Peyer's patch (tissue), 4 donors: ENCODE data around the gene ZNF414. TPM values are rescaled to one million over a fixed set of nuclear protein-coding genes. Genes with fewer than 3 reads are reported as not detected.

Source experiments
- DNase-seq, 3 donors: peaks; one replicate each; pipeline ENCODE4 v3.0.0-alpha.2; 2017 to 2019
- H3K27ac ChIP-seq, 4 donors: fragments of 200-600 bp; sonication (generic); one replicate each; pipeline ENCODE4 v1.5.1; 2016 to 2019
- H3K27me3 ChIP-seq, 2 donors: fragments of 200-600 bp; sonication (generic); one replicate each; pipeline ENCODE4 v1.5.1; 2019
- H3K36me3 ChIP-seq, 3 donors: fragments of 200-600 bp; sonication (generic); one replicate each; pipeline ENCODE4 v1.5.1; 2016 to 2019
- H3K4me1 ChIP-seq, 4 donors: fragments of 200-600 bp; sonication (generic); one replicate each; pipeline ENCODE4 v1.5.1; 2016 to 2019
- H3K4me3 ChIP-seq, 4 donors: fragments of 200-600 bp; sonication (generic); 1 replicate in 3 of 4; 2 replicates in 1 of 4; pipeline ENCODE4 v1.5.1; 2016 to 2019; ENCODE audit warnings: mild to moderate bottlenecking in 1 of 4
- H3K9me3 ChIP-seq, 4 donors: fragments of 200-600 bp; sonication (generic); one replicate each; pipeline ENCODE4 v1.5.1; 2016 to 2019; ENCODE audit warnings: mild to moderate bottlenecking in 1 of 4
- CTCF ChIP-seq, 6 experiments: fragments of 450-650 bp in 4 of 6; fragments of 200-600 bp in 2 of 6; sonication (generic) in 1 of 6; IDR thresholded peaks; one replicate each; pipeline ENCODE4 v1.5.1; 2017 to 2019; ENCODE audit warnings: antibody characterized with exemption in 6 of 6, mild to moderate bottlenecking in 3 of 6, moderate library complexity in 1 of 6
- POLR2A ChIP-seq, 2 donors: fragments of 450-650 bp; IDR thresholded peaks; one replicate each; pipeline ENCODE4 v1.5.1; 2017; ENCODE audit warnings: antibody characterized with exemption in 2 of 2, mild to moderate bottlenecking in 2 of 2, moderate library complexity in 2 of 2
- total RNA-seq, 4 donors: library from RNA; depleted of rRNA; stranded (reverse); fragments of >200 nt; gene quantifications; one replicate each; pipeline ENCODE4 v1.1.0, GENCODE V29; 2016

The ZNF414 gene
- total RNA-seq, 4 donors from 2014 or later: 12.4 to 45.2 (median 24.1) TPM

GRCh38 chr19:8505680-8506401 lies 8.1 kb downstream of the ZNF414 start:
- H3K27ac ChIP-seq: peak overlapping the region in 1 of 4 donors; percentile 62

GRCh38 chr19:8504919-8505318 lies 9.0 kb downstream of the ZNF414 start:
- H3K4me3 ChIP-seq: no peak overlapping the region
- H3K27ac ChIP-seq: no peak overlapping the region
- no peaks in the 10 kb centered on the region for H3K9me3 ChIP-seq
- TF ChIP-seq POLR2A (IDR thresholded peaks at IDR 0.05) (no peak), CTCF (IDR thresholded peaks at IDR 0.05) (no peak)
- DNase-seq: no peak
- peaks cover 0 to 16% (median 0%) of the 10 kb centered on the region in 4 donors for H3K4me1 ChIP-seq
- no peaks in the 10 kb centered on the region for H3K36me3 ChIP-seq
- no peaks in the 10 kb centered on the region for H3K27me3 ChIP-seq

More at GRCh38 chr19:8505680-8506401, 8.1 kb downstream of the ZNF414 start:
- peaks cover 0 to 16% (median 0%) of the 10 kb centered on the region in 4 donors for H3K4me1 ChIP-seq
- no peaks in the 10 kb centered on the region for H3K36me3 ChIP-seq
- H3K4me3 ChIP-seq: peak overlapping the region; percentile 50 to 67 (median 66)
- DNase-seq: peak; percentile 82 to 88 (median 87)
- H3K27me3 ChIP-seq: no peaks in the 10 kb centered on the region
- TF ChIP-seq CTCF (IDR thresholded peaks at IDR 0.05) (peak; percentile 68 to 88 (median 76)), POLR2A (IDR thresholded peaks at IDR 0.05) (no peak)
- H3K9me3 ChIP-seq: no peaks in the 10 kb centered on the region

GRCh38 chr19:8504171-8504570 lies 9.8 kb downstream of the ZNF414 start:
- H3K9me3 ChIP-seq: no peaks in the 10 kb centered on the region
- H3K4me1 ChIP-seq: peaks cover 0 to 16% (median 0%) of the 10 kb centered on the region in 4 donors
- H3K27ac ChIP-seq: no peak overlapping the region
- H3K4me3 ChIP-seq: no peak overlapping the region
- no peaks in the 10 kb centered on the region for H3K27me3 ChIP-seq
- TF ChIP-seq CTCF (IDR thresholded peaks at IDR 0.05) (no peak), POLR2A (IDR thresholded peaks at IDR 0.05) (no peak)
- no peak for DNase-seq
- H3K36me3 ChIP-seq: no peaks in the 10 kb centered on the region

- no peaks in the 10 kb centered on the region for H3K9me3 ChIP-seq
- no peak overlapping the region for H3K4me3 ChIP-seq
- H3K36me3 ChIP-seq: no peaks in the 10 kb centered on the region
- H3K27me3 ChIP-seq: no peaks in the 10 kb centered on the region
- H3K4me1 ChIP-seq: peaks cover 0 to 16% (median 0%) of the 10 kb centered on the region in 4 donors
- no peak for TF ChIP-seq POLR2A (IDR thresholded peaks at IDR 0.05)
- TF ChIP-seq CTCF (IDR thresholded peaks at IDR 0.05): no peak
- DNase-seq: no peak
- no peak overlapping the region for H3K27ac ChIP-seq
These were observed 10.5 kb downstream of the ZNF414 start for GRCh38 chr19:8503510-8503909.

- no peaks in the 10 kb centered on the region for H3K36me3 ChIP-seq
- DNase-seq: no peak
- H3K4me1 ChIP-seq: peaks cover 0 to 16% (median 0%) of the 10 kb centered on the region in 4 donors
- no peaks in the 10 kb centered on the region for H3K27me3 ChIP-seq
- H3K27ac ChIP-seq: peak overlapping the region in 2 of 4 donors; percentile 5 to 10
- TF ChIP-seq POLR2A (IDR thresholded peaks at IDR 0.05) (no peak), CTCF (IDR thresholded peaks at IDR 0.05) (no peak)
- H3K9me3 ChIP-seq: no peaks in the 10 kb centered on the region
- no peak overlapping the region for H3K4me3 ChIP-seq
These were observed 12.0 kb downstream of the ZNF414 start for GRCh38 chr19:8501981-8502380.
